Measurements from ENCODE around the gene MRC2.
"Not testable (repeated sequence)": the region's sequence is repeated elsewhere in the genome, so short reads cannot be mapped to it uniquely, and the experiment has no call there.

MRC2 gene

GRCh38 chr17:62684179-62684578 lies 56.7 kb downstream of the MRC2 start:
- DNase-seq: no peak

DNA sequence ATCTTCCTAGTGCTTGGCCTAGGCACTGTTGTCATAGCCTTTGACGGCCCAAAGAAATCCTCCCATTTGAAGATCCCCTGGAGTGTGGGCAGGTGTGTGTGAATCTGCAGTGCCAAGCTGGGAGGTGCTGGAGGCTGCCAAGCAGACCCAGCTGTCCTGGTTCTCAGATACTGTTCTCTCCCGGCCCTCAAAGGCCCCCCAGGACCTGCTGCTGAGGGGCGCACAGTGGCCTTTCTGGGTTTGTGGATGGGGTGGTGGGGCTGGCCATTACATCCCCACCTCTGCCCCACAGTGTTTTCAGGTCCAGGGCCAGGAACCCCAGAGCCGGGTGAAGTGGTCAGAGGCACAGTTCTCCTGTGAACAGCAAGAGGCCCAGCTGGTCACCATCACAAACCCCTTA lies 60.5 kb downstream of the MRC2 start:
- DNase-seq: no peak

DNA sequence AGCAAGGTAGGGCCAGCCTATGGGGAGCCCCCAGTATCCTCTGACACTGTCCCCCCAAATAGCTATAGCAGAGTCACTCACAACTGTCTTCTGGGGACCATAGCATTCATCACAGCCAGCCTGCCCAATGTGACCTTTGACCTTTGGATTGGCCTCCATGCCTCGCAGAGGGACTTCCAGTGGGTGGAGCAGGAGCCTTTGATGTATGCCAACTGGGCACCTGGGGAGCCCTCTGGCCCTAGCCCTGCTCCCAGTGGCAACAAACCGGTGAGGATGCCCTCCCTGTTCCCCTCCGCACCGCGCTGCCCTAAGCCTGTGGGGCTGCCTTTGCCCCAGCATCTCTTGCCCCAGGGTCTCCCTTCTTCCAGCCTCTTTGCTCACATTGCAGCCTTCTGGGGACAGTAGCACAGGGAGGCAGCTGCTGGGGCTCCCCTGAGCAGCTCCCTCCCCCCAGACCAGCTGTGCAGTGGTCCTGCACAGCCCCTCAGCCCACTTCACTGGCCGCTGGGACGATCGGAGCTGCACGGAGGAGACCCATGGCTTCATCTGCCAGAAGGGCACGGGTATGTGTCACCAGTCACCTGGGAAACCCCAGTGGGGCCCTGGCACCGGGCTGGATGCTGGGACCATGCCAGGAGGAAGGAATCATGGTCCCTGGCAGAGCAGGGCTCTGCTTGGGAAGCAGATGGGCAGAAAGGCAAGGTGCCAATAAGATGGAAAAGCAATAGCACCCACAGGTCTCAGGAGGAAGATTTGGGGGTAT lies 61.1 kb downstream of the MRC2 start:
- peak; percentile 52 for DNase-seq

DNA sequence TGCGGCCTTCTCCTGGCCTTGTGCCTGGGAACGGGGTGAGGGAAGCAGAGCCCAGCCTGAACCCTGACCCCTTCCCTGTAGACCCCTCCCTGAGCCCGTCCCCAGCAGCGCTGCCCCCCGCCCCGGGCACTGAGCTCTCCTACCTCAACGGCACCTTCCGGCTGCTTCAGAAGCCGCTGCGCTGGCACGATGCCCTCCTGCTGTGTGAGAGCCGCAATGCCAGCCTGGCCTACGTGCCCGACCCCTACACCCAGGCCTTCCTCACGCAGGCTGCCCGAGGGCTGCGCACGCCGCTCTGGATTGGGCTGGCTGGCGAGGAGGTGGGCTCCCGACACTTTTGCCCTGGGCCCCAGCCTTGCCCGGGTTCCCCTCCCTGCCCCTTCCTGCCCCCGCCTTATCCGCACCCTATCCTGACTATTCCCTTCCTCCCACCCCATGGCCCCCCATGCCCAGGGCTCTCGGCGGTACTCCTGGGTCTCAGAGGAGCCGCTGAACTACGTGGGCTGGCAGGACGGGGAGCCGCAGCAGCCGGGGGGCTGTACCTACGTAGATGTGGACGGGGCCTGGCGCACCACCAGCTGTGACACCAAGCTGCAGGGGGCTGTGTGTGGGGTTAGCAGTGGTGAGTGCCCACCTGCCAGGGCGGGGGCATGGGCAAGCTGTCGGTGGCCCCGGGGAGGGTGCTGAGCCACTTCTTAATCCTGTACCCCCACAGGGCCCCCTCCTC lies 62.1 kb downstream of the MRC2 start:
- no peak for DNase-seq

GRCh38 chr17:62690168-62690897 lies 62.9 kb downstream of the MRC2 start:
- no peak for DNase-seq

DNA sequence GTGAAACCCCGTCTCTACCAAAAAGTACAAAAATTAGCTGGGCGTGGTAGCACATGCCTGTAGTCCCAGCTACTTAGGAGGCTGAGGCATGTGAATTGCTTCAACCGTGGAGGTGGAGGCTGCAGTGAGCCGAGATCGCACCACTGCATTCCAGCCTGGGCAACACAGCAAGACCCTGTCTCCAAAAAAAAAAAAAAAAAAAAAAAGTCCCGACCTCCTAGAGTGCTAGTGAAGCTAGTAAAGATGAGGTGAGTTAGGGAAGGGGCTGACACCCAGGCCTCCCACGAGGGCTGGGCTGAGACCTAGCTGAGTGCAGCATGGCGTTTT lies 64.1 kb downstream of the MRC2 start:
- not testable (repeated sequence) for DNase-seq

GRCh38 chr17:62692159-62692651 lies 64.7 kb downstream of the MRC2 start:
- no peak for DNase-seq

- no peak for DNase-seq
Measured at GRCh38 chr17:62692721-62693431, 65.4 kb downstream of the MRC2 start.

- DNase-seq: no peak
Measured at GRCh38 chr17:62693616-62694409, 66.3 kb downstream of the MRC2 start.

GRCh38 chr17:62695093-62695738 lies 67.7 kb downstream of the MRC2 start:
- DNase-seq: not testable (repeated sequence)

DNA sequence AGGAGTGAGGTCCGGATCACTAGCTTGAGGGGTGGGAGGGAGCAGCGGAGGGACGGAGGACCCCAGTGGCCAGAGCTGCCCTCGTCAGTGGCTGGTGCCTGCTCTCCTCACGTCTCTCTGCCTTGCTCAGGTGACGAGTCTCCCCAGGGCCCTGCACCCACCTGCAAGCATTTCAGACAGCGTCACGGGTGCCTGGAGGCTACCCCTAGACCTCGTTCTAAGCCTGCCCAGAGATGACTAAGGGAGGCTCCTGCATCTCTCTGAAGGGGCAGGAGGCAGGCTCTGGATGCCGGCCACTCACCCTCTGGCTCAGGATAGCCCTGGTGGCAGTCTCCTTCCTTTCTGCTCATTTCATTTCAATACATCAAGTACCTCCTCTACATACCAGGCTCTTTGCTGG lies 68.8 kb downstream of the MRC2 start:
- no peak for DNase-seq

GRCh38 chr17:62696726-62697490 lies 69.4 kb downstream of the MRC2 start:
- no peak for DNase-seq

GRCh38 chr17:62698459-62698858 lies 71.0 kb downstream of the MRC2 start:
- DNase-seq: not testable (repeated sequence)

DNA sequence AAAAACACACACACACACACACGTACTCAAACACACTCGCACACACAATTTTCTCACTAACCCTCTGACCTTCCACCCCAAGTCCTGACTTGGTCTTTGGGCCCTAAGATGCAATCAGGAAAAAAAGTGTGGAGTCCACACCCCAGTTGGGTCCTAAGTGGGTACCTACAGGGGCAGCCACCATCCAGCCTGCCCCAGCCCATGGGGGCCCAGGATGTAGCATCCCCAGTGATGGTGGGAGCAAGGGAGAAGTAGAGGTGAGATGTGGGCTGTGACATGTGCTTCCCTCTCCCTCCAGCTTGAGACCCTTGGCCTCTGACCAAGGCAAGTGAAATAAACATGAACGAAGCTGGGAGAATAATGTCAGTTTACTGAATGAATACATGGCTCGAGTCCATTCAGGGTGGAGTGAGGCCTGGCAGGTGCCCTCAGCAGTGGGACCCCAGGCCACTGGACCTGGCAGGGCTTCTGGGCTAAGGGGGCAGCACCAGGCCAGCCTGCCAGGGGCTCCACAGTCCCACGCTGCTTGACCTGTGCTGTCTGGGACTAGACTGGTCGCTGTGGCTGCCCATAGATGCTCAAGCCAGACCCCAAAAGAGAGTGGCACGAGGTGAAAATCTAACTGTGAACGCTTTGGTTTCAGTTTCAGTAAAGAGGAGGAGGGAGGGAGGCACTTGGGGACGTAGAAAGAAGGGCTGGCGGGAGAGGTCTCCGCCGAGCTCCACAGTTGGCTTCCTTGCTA lies 73.7 kb downstream of the MRC2 start:
- no peak for DNase-seq

GRCh38 chr17:62701706-62702085 lies 74.2 kb downstream of the MRC2 start:
- no peak for DNase-seq

DNA sequence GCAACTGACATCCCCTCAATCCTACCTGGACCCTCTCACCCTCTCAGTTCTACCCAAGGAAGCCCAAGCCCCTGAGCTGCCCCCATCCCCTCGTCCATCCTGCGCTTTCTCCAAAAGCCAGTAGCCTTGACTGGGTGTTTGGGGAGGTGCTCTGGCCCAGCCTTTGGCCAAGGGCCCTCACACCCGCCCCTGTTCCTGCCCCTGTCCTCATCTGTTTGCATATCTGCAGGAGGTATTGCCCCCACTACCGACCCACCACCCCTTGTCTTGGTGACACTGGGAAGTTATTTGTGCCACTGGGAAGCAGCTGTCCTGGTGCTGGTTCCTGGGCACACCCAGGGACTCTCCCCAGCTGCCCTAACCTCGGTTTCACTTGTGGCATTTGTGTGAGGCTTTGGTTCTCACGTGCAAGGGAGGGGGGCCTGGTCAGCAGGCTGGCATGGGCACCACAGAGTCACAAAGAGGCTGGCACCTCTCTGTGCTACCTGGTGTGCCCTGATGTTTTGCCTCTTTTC lies 75.3 kb downstream of the MRC2 start:
- DNase-seq: no peak

DNA sequence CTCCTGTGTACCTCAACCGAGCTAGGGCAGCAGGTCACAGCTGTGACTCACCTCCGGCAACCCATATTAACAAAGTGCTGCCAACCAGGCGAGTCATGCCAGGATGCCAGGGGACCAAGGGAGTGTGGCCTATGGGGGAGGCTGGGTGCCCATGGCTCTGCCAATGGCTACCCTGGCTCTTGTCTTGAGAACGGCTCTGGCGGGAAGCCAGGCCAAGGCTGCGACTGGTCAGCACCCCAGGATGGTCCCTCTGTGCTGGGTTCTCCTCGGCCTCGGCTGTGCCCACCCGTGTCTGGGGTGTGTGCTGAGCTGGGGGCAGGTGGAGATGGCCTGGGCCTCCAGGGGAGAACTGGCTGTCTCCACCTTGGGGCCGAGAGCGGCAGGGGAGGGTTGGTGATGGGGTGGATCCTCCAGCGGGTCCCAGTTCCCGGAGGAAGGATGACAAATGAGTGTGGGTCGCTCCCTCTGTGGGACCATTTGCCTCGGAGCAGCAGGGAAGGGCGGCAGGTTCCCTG lies 75.8 kb downstream of the MRC2 start:
- no peak for DNase-seq

DNA sequence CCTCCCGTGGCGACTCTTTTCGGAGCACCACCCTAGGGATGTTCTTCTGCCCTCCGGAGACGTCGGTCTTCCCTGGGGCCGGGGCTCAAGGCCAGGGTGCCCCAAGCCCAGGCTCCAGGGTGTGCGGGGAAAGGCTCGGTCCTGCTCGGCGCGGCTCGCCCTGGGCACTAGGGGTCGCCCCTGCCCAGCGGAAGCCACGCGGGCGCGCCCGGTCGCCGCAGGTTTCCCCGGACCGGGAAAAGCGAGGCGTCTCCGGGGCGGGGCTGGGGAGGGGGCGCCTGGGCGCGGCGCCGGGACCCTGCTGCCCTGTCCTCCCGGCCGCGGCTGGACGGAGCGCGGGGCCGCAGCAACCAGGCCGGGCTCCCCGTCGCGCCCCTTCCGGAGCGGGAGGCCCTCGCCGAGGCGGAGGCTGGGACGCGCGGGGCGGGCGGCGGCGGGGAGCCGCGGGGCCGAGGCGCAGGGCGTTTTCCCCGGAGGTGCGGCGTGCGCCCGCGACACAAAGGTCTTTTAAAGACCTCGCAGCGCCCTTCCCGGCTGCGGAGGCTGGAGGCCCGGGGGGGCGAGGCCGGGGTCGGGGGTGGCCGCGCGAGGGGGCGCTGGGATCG lies 76.4 kb downstream of the MRC2 start:
- DNase-seq: peak; percentile 31

- DNase-seq: no peak
Measured at GRCh38 chr17:62704381-62704971, 77.0 kb downstream of the MRC2 start.

All from NCI-H2029 (cell line).